Measurements from ENCODE around the gene PPM1B.
"Not testable (repeated sequence)": the region's sequence is repeated elsewhere in the genome, so short reads cannot be mapped to it uniquely, and the experiment has no call there.

DNA sequence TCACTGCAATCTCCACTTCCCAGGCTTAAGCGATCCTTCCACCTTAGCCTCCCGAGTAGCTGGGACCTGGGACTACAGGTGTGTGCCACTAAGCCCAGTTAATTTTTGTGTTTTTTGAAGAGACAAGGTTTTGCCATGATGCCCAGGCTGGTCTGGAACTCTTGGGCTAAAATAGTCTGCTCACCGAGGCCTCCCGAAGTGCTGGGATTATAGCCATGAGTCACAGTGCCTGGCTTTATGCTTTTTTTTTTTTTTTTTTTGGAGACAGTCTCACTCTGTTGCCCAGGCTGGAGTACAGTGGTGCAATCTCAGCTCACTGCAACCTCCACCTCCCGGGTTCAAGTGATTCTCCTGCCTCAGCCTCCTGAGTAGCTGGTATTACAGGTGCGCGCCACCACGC lies 39.0 kb downstream of the PPM1B start:
- not testable (repeated sequence) for TF ChIP-seq EZH2 (IDR thresholded peaks at IDR 0.05; ENCODE audit: insufficient read depth, poor library complexity, severe bottlenecking); EZH2phosphoT487 (IDR thresholded peaks at IDR 0.05; ENCODE audit: insufficient read depth, low read depth)

All from GM23248 (cell line).